ENCODE results near the gene OR52E5. TPM values are rescaled to one million over a fixed set of nuclear protein-coding genes. Genes with fewer than 3 reads are reported as not detected.

Gene OR52E5
- total RNA-seq, 1 donor from 2014 or later: not detected

DNA sequence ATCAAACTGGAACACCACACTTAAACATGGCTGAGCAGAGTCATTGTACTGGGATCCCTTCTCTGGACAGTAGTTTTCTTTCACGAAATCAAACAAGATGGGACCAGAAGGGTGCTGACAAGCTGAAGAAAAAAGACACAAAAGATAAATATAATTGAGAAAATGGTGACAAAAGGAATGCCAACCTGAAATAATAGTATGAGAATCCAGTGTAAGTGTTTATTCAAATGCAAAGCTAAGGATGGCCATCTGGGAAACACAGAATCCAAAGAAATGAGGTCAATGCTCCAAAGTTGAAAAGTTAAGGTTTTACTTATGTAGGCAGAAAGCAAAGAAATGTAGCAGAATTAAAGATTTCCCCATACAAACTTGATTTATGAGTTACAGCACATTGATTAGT is 5.3 kb upstream of the OR52E5 start:
- H3K4me1 ChIP-seq (ENCODE audit: control insufficient read depth in 3 of 3, insufficient read depth in 3 of 3, low read length in 3 of 3): no peaks in the 10 kb centered on the region
- no peak overlapping the region for H3K9ac ChIP-seq (ENCODE audit: low read depth in 1 of 3, low read length in 3 of 3)
- H3K9me3 ChIP-seq (ENCODE audit: control insufficient read depth in 3 of 3, low read length in 3 of 3): no peaks in the 10 kb centered on the region
- no peak overlapping the region for H3K27ac ChIP-seq (ENCODE audit: low read depth, low read length)
- no peaks in the 10 kb centered on the region for H3K36me3 ChIP-seq (ENCODE audit: control insufficient read depth in 3 of 3, insufficient read depth in 3 of 3, low read length in 3 of 3)
- H3K4me3 ChIP-seq (ENCODE audit: low read length in 3 of 3): no peak overlapping the region
- no peaks in the 10 kb centered on the region for H3K27me3 ChIP-seq (ENCODE audit: control insufficient read depth in 3 of 3, insufficient read depth in 3 of 3, low read length in 3 of 3)

DNA sequence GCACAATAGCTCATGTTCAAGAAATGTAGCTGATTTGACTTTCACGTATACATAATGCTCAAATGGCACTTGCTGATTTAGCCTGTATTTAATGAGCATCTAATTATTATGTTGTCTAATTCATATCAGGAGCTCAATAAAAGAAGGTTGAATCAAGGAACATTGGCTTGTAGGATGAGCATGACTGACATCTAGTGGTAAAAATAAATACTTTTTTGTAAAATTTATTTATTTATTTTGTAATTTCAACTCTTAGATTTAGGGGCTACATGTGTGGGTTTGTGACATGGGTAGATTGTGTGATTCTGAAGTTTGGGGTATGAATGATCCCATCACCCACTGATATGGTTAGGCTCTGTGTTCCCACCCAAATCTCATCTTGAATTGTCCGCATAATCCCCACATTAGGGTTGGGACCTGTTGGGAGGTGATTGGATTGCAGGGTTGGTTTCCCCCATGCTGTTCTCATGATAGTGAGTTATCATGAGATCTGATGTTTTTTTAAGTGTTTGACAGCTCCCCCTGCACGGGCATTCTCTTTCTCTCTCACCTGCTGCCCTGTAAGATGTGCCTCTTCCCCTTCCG is 1.7 kb upstream of the OR52E5 start:
- H3K4me1 ChIP-seq (ENCODE audit: control insufficient read depth in 3 of 3, insufficient read depth in 3 of 3, low read length in 3 of 3): no peaks in the 10 kb centered on the region
- no peak overlapping the region for H3K4me3 ChIP-seq (ENCODE audit: low read length in 3 of 3)
- H3K9me3 ChIP-seq (ENCODE audit: control insufficient read depth in 3 of 3, low read length in 3 of 3): no peaks in the 10 kb centered on the region
- no peak overlapping the region for H3K27ac ChIP-seq (ENCODE audit: low read depth, low read length)
- no peak overlapping the region for H3K9ac ChIP-seq (ENCODE audit: low read depth in 1 of 3, low read length in 3 of 3)
- no peaks in the 10 kb centered on the region for H3K36me3 ChIP-seq (ENCODE audit: control insufficient read depth in 3 of 3, insufficient read depth in 3 of 3, low read length in 3 of 3)
- H3K27me3 ChIP-seq (ENCODE audit: control insufficient read depth in 3 of 3, insufficient read depth in 3 of 3, low read length in 3 of 3): no peaks in the 10 kb centered on the region

DNA sequence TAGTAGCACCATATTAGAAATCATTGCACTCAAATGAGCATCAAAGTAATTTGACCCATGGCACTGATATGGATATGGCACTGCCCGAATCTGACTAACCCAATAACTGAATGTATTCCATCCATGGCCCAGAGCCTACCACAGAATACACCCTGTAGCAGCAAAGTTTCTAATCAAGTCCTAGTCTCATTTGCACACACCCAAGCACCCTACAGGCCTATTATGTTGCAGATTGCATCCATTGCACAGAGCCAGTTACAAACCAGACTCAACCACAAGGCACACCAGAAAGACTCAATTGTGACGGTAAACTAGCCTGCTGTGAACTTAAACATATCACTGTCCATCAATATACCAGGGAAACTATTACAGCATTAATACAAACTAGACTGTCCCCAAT is 6.5 kb downstream of the OR52E5 start:
- H3K9ac ChIP-seq (ENCODE audit: low read depth in 1 of 3, low read length in 3 of 3): no peak overlapping the region
- no peaks in the 10 kb centered on the region for H3K9me3 ChIP-seq (ENCODE audit: control insufficient read depth in 3 of 3, low read length in 3 of 3)
- no peak overlapping the region for H3K27ac ChIP-seq (ENCODE audit: low read depth, low read length)
- no peak overlapping the region for H3K4me3 ChIP-seq (ENCODE audit: low read length in 3 of 3)
- H3K4me1 ChIP-seq (ENCODE audit: control insufficient read depth in 3 of 3, insufficient read depth in 3 of 3, low read length in 3 of 3): no peaks in the 10 kb centered on the region
- H3K27me3 ChIP-seq (ENCODE audit: control insufficient read depth in 3 of 3, insufficient read depth in 3 of 3, low read length in 3 of 3): no peaks in the 10 kb centered on the region
- no peaks in the 10 kb centered on the region for H3K36me3 ChIP-seq (ENCODE audit: control insufficient read depth in 3 of 3, insufficient read depth in 3 of 3, low read length in 3 of 3)

DNA sequence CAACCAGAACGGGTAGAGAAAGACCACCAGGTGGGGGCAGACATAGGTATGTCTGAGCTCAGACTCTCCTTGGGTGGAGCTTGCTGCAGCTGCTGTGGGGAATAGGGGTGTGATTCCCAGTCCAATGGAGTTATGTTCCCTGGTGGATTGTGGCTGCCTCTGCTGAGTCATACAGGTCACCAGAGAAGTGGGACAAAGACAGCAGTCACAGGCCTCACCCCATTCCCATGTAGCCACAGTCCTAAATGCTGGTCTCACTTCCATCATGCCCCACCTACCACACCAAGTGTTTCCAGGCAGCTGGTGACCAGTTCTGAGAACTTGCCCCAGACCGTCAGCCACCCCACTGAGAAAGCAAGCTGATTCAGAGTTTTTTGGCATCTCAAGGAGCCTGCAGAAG is 17.5 kb downstream of the OR52E5 start:
- no peak overlapping the region for H3K9ac ChIP-seq (ENCODE audit: low read depth in 1 of 3, low read length in 3 of 3)
- no peak overlapping the region for H3K4me3 ChIP-seq (ENCODE audit: low read length in 3 of 3)
- H3K27ac ChIP-seq (ENCODE audit: low read depth, low read length): no peak overlapping the region
- H3K36me3 ChIP-seq (ENCODE audit: control insufficient read depth in 3 of 3, insufficient read depth in 3 of 3, low read length in 3 of 3): no peaks in the 10 kb centered on the region
- H3K9me3 ChIP-seq (ENCODE audit: control insufficient read depth in 3 of 3, low read length in 3 of 3): no peaks in the 10 kb centered on the region
- no peaks in the 10 kb centered on the region for H3K27me3 ChIP-seq (ENCODE audit: control insufficient read depth in 3 of 3, insufficient read depth in 3 of 3, low read length in 3 of 3)
- no peaks in the 10 kb centered on the region for H3K4me1 ChIP-seq (ENCODE audit: control insufficient read depth in 3 of 3, insufficient read depth in 3 of 3, low read length in 3 of 3)

DNA sequence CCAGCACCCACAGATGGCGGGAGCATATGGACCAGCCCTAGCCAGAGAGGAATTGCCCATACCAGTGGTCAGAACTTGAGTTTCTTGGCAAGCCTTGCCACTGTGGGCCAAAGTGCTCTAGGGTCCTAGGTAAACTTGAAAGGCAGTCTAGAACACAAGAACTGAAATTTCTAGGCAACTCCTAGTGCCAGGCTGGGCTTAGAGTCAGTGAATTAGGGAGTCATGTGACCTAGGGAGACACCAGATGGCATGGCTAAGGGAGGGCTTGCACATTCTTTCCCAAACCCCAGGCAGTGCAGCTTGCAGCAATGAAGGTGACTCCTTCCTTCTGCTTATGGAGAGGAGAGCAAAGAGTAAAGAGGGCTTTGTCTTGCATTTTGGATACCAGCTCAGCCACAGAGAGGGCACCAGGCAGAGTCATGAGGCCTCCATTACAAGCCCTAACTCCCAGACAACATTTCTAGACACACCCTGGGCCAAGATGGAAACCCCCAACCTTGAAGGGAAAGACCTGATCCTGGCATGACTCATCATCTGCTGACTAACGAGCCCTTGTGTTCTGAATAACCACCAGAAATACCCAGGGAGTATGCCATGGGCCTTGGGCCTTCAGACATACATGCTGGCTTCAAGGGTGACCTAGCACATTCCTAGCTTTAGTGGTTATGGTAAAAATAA is 29.9 kb downstream of the OR52E5 start:
- Histone ChIP-seq H3K9me3 (ENCODE audit: control insufficient read depth in 3 of 3, low read length in 3 of 3) (peaks cover 0 to 2% (median 0%) of the 10 kb centered on the region in 3 donors), H3K4me3 (ENCODE audit: low read length in 3 of 3) (no peak overlapping the region), H3K4me1 (ENCODE audit: control insufficient read depth in 3 of 3, insufficient read depth in 3 of 3, low read length in 3 of 3) (no peaks in the 10 kb centered on the region), H3K27ac (ENCODE audit: low read depth, low read length) (no peak overlapping the region), H3K9ac (ENCODE audit: low read depth in 1 of 3, low read length in 3 of 3) (no peak overlapping the region), H3K27me3 (ENCODE audit: control insufficient read depth in 3 of 3, insufficient read depth in 3 of 3, low read length in 3 of 3) (no peaks in the 10 kb centered on the region), H3K36me3 (ENCODE audit: control insufficient read depth in 3 of 3, insufficient read depth in 3 of 3, low read length in 3 of 3) (no peaks in the 10 kb centered on the region)

DNA sequence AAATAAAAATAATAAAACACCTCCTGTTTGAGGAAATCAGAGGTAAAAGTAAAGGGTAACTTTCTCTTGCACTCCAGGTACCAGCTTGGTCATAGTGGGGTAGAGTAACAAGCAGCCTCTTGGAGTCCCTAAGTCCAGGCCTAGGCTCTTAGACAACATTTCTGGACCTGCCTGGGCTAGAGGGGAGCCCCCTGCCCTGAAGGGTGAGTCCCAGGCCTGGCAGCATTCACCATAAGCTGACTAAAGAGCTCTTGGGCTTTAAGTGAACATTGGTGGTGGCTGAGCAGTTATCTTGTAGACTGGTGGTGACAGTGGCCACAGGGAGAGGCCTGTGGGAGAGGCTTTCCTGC is 30.4 kb downstream of the OR52E5 start:
- Histone ChIP-seq H3K4me3 (ENCODE audit: low read length in 3 of 3) (no peak overlapping the region), H3K27ac (ENCODE audit: low read depth, low read length) (no peak overlapping the region), H3K4me1 (ENCODE audit: control insufficient read depth in 3 of 3, insufficient read depth in 3 of 3, low read length in 3 of 3) (no peaks in the 10 kb centered on the region), H3K36me3 (ENCODE audit: control insufficient read depth in 3 of 3, insufficient read depth in 3 of 3, low read length in 3 of 3) (no peaks in the 10 kb centered on the region), H3K27me3 (ENCODE audit: control insufficient read depth in 3 of 3, insufficient read depth in 3 of 3, low read length in 3 of 3) (no peaks in the 10 kb centered on the region), H3K9me3 (ENCODE audit: control insufficient read depth in 3 of 3, low read length in 3 of 3) (peaks cover 0 to 2% (median 0%) of the 10 kb centered on the region in 3 donors), H3K9ac (ENCODE audit: low read depth in 1 of 3, low read length in 3 of 3) (no peak overlapping the region)

DNA sequence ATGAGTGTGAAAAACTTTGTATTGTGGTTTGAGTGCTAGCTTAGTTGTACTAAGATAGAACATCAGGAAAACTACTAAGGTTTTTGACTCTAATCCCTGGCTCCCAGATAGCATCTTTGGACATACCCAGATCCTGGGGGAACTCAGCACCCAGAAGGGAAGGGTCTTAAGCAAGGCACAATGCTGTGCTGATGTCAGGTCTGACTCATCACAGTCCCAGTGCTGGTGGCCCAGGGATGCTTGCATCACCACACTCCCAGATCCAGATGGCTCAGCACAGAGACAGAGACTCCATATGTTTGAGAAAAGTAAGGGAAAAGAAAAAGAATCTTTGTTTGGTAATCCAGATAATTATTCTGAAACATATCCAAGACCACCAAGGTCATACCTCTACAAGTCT is 30.8 kb downstream of the OR52E5 start:
- no peaks in the 10 kb centered on the region for H3K27me3 ChIP-seq (ENCODE audit: control insufficient read depth in 3 of 3, insufficient read depth in 3 of 3, low read length in 3 of 3)

DNA sequence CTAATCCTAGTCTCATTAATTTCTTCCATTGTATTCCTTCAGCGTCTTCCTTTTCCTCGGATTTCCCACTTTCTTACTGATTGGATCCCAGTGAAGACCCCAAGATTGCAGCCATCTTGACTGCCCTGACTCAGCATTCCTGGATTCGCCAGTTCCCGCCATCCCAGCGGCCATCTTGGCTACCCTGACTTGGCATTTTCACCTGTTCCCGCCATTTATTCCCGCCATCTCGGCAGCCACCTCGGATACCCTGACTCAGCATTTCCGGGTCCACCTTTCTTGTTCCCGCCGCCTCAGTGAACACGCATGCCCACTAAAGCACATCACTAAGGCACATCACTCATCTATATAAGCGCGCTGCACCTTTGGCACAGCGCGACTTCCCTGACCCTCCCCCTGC is 35.3 kb downstream of the OR52E5 start:
- Histone ChIP-seq H3K36me3 (ENCODE audit: control insufficient read depth in 3 of 3, insufficient read depth in 3 of 3, low read length in 3 of 3) (no peaks in the 10 kb centered on the region), H3K4me3 (ENCODE audit: low read length in 3 of 3) (no peak overlapping the region), H3K9me3 (ENCODE audit: control insufficient read depth in 3 of 3, low read length in 3 of 3) (peaks cover 0 to 7% (median 0%) of the 10 kb centered on the region in 3 donors)

More for the DNA sequence above, 30.8 kb downstream of the OR52E5 start:
- H3K9me3 ChIP-seq (ENCODE audit: control insufficient read depth in 3 of 3, low read length in 3 of 3): peaks cover 0 to 2% (median 0%) of the 10 kb centered on the region in 3 donors
- no peak overlapping the region for H3K4me3 ChIP-seq (ENCODE audit: low read length in 3 of 3)
- H3K4me1 ChIP-seq (ENCODE audit: control insufficient read depth in 3 of 3, insufficient read depth in 3 of 3, low read length in 3 of 3): no peaks in the 10 kb centered on the region
- no peak overlapping the region for H3K9ac ChIP-seq (ENCODE audit: low read depth in 1 of 3, low read length in 3 of 3)
- H3K36me3 ChIP-seq (ENCODE audit: control insufficient read depth in 3 of 3, insufficient read depth in 3 of 3, low read length in 3 of 3): no peaks in the 10 kb centered on the region
- H3K27ac ChIP-seq (ENCODE audit: low read depth, low read length): no peak overlapping the region

DNA sequence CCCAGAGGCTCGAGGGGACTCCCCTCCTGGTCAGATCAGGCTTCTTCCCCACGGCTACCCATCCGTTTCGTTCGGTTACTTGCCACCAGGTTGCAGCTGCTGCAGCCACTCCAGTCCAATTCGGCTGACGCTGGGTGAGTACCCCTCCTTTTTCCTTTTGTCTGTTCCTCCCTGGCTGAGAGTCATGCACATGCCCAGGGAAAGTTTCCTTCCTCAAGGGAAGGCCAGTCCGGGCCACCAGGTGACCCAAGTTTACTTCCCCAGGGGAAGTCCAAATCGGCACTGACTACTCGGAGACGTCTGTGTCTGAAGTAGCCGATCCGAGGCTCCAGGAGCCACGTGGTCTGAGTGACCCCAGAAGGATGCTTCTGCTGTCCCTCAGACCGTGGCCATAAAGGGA is 35.8 kb downstream of the OR52E5 start:
- H3K4me3 ChIP-seq (ENCODE audit: low read length in 3 of 3): no peak overlapping the region
- H3K4me1 ChIP-seq (ENCODE audit: control insufficient read depth in 3 of 3, insufficient read depth in 3 of 3, low read length in 3 of 3): no peaks in the 10 kb centered on the region
- no peaks in the 10 kb centered on the region for H3K36me3 ChIP-seq (ENCODE audit: control insufficient read depth in 3 of 3, insufficient read depth in 3 of 3, low read length in 3 of 3)
- no peak overlapping the region for H3K27ac ChIP-seq (ENCODE audit: low read depth, low read length)
- H3K27me3 ChIP-seq (ENCODE audit: control insufficient read depth in 3 of 3, insufficient read depth in 3 of 3, low read length in 3 of 3): no peaks in the 10 kb centered on the region
- peaks cover 0 to 7% (median 0%) of the 10 kb centered on the region in 3 donors for H3K9me3 ChIP-seq (ENCODE audit: control insufficient read depth in 3 of 3, low read length in 3 of 3)
- H3K9ac ChIP-seq (ENCODE audit: low read depth in 1 of 3, low read length in 3 of 3): no peak overlapping the region

More for the DNA sequence above, 35.3 kb downstream of the OR52E5 start:
- Histone ChIP-seq H3K4me1 (ENCODE audit: control insufficient read depth in 3 of 3, insufficient read depth in 3 of 3, low read length in 3 of 3) (no peaks in the 10 kb centered on the region), H3K27me3 (ENCODE audit: control insufficient read depth in 3 of 3, insufficient read depth in 3 of 3, low read length in 3 of 3) (no peaks in the 10 kb centered on the region), H3K9ac (ENCODE audit: low read depth in 1 of 3, low read length in 3 of 3) (no peak overlapping the region), H3K27ac (ENCODE audit: low read depth, low read length) (no peak overlapping the region)

DNA sequence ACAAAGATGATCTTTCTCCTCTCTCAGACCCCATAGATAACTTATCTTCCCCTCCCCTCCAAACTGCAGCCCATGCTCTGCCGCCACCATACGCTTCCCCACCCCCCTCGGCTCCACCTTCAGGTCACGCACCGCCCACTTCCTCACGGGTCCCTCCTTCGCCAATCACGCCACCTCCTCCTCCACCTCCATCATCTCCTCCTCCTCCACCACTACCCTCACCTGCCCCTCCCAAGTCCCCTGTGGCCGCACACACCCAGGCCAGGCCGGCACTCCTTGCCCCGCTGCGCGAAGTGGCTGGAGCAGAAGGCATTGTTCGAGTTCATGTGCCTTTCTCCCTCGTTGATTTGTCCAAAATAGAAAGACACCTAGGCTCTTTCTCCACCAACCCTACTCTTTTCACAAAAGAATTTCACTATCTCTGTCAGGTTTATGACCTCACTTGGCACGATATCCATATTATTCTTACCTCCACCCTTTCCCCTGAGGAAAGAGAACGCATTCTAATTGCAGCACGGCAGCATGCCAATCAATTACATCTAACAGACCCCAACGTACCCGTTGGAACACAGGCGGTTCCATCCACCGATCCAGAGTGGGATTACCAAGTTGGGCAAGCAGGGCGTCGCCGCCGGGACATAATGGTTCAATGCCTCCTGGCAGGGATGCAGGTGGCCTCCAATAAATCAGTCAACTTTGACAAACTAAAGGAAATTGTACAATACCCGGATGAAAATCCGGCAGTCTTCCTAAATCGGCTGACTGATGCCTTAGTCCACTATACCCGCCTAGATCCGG is 36.8 kb downstream of the OR52E5 start:
- H3K4me1 ChIP-seq (ENCODE audit: control insufficient read depth in 3 of 3, insufficient read depth in 3 of 3, low read length in 3 of 3): no peaks in the 10 kb centered on the region
- no peak overlapping the region for H3K9ac ChIP-seq (ENCODE audit: low read depth in 1 of 3, low read length in 3 of 3)
- H3K27ac ChIP-seq (ENCODE audit: low read depth, low read length): no peak overlapping the region
- no peaks in the 10 kb centered on the region for H3K27me3 ChIP-seq (ENCODE audit: control insufficient read depth in 3 of 3, insufficient read depth in 3 of 3, low read length in 3 of 3)
- no peaks in the 10 kb centered on the region for H3K36me3 ChIP-seq (ENCODE audit: control insufficient read depth in 3 of 3, insufficient read depth in 3 of 3, low read length in 3 of 3)
- no peak overlapping the region for H3K4me3 ChIP-seq (ENCODE audit: low read length in 3 of 3)
- H3K9me3 ChIP-seq (ENCODE audit: control insufficient read depth in 3 of 3, low read length in 3 of 3): peaks cover 0 to 7% (median 0%) of the 10 kb centered on the region in 3 donors
